K562 (cell line): ENCODE results near the gene BTD. TPM values are rescaled to one million over a fixed set of nuclear protein-coding genes. Genes with fewer than 3 reads are reported as not detected.
A peak's percentile ranks its signal among the peaks of the same experiment; 100 is the strongest.

Experiments used
- ARNT ChIP-seq, 2 experiments: fragments of 450-650 bp; IDR thresholded peaks; 2 replicates each; pipeline ENCODE4 v1.6.1; 2016; ENCODE audit warnings: mild to moderate bottlenecking in 1 of 2
- CREM ChIP-seq: IDR thresholded peaks from 2 replicates; pipeline ENCODE4 v1.6.1; 2014; ENCODE audit warnings: antibody characterized with exemption, low read depth
- CXXC5 ChIP-seq: fragments of 250-450 bp; sonication (Bioruptor Pico); IDR thresholded peaks from 2 replicates; pipeline ENCODE4 v1.8.0; 2022; ENCODE audit warnings: inconsistent platforms, mild to moderate bottlenecking, moderate library complexity
- ELF1 ChIP-seq: fragments of 200-800 bp; sonication (Bioruptor generic); IDR thresholded peaks from 2 replicates; pipeline ENCODE4 v1.6.1; 2016; ENCODE audit warnings: missing genetic modification characterization, missing compliant biosample characterization
- ETS1 ChIP-seq: conservative IDR thresholded peaks from 2 replicates; pipeline ENCODE4 v1.6.1; 2011; ENCODE audit warnings: low read depth, mild to moderate bottlenecking, low read length; ENCODE audit not compliant: control insufficient read depth
- FOSL1 ChIP-seq: fragments of 200-800 bp; sonication (Bioruptor generic); conservative IDR thresholded peaks from 2 replicates; pipeline ENCODE4 v1.6.1; 2016; ENCODE audit warnings: missing genetic modification characterization, missing compliant biosample characterization
- GABPB1 ChIP-seq: sonication (generic); formaldehyde crosslinking; IDR thresholded peaks from 2 replicates; pipeline ENCODE4 v1.8.0; 2022; ENCODE audit warnings: mild to moderate bottlenecking, missing genetic modification reagents
- GTF2E2 ChIP-seq: fragments of 200-800 bp; sonication (Bioruptor generic); IDR thresholded peaks from 2 replicates; pipeline ENCODE4 v1.6.1; 2016; ENCODE audit warnings: missing genetic modification characterization, missing compliant biosample characterization
- ILF3 ChIP-seq: fragments of 450-650 bp; IDR thresholded peaks from 2 replicates; pipeline ENCODE4 v1.6.1; 2018; ENCODE audit warnings: antibody characterized with exemption, mild to moderate bottlenecking, moderate library complexity, borderline replicate concordance
- L3MBTL2 ChIP-seq: fragments of 450-650 bp; IDR thresholded peaks from 2 replicates; pipeline ENCODE4 v1.6.1; 2016; ENCODE audit warnings: mild to moderate bottlenecking, moderate library complexity
- MLLT1 ChIP-seq, 2 experiments: fragments of 450-650 bp; IDR thresholded peaks; 2 replicates each; pipeline ENCODE4 v1.6.1; 2016
- NR2C2 ChIP-seq, 2 experiments: fragments of 200-800 bp in 1 of 2; sonication (Bioruptor generic) in 1 of 2; sonication (generic) in 1 of 2; formaldehyde crosslinking in 1 of 2; IDR thresholded peaks; 2 replicates each; pipeline versions ENCODE4 v1.6.1 to v1.8.0; 2016 to 2022; ENCODE audit warnings: mild to moderate bottlenecking in 1 of 2, missing compliant biosample characterization in 1 of 2, missing genetic modification characterization in 1 of 2, missing genetic modification reagents in 1 of 2
- PHF20 ChIP-seq: fragments of 450-650 bp; IDR thresholded peaks from 2 replicates; pipeline ENCODE4 v1.6.1; 2018; ENCODE audit not compliant: partially characterized antibody
- RAD21 ChIP-seq, 2 experiments: fragments of 250-450 bp in 1 of 2; fragments of 450-650 bp in 1 of 2; sonication (Bioruptor Pico) in 1 of 2; formaldehyde crosslinking in 1 of 2; IDR thresholded peaks in 1 of 2; conservative IDR thresholded peaks in 1 of 2; 2 replicates each; pipeline versions ENCODE4 v1.4.0 to v1.8.0; 2020 to 2022; ENCODE audit warnings: mild to moderate bottlenecking in 2 of 2, moderate library complexity in 1 of 2
- RAD51 ChIP-seq: fragments of 450-650 bp; IDR thresholded peaks from 2 replicates; pipeline ENCODE4 v1.7.1; 2016; ENCODE audit warnings: low read depth, mild to moderate bottlenecking, borderline replicate concordance
- SNRNP70 ChIP-seq: fragments of 200-400 bp; formaldehyde crosslinking; optimal IDR thresholded peaks from 2 replicates; pipeline ENCODE3; 2017; ENCODE audit warnings: low read depth, low read length
- TEAD4 ChIP-seq, 2 experiments: sonication (generic) in 1 of 2; formaldehyde crosslinking in 1 of 2; IDR thresholded peaks; 2 replicates each; pipeline versions ENCODE4 v1.6.1 to v1.8.0; 2012 to 2022; ENCODE audit warnings: borderline replicate concordance in 1 of 2, inconsistent platforms in 1 of 2, low read length in 1 of 2, mild to moderate bottlenecking in 1 of 2, missing genetic modification reagents in 1 of 2
- USF2 ChIP-seq: sonication (generic); formaldehyde crosslinking; IDR thresholded peaks from 2 replicates; pipeline ENCODE4 v1.5.0; 2020; ENCODE audit warnings: missing genetic modification reagents
- VEZF1 ChIP-seq: fragments of 200-800 bp; sonication (Bioruptor generic); IDR thresholded peaks from 2 replicates; pipeline ENCODE4 v1.6.1; 2017; ENCODE audit warnings: missing genetic modification characterization, missing compliant biosample characterization
- XRCC3 ChIP-seq: fragments of 450-650 bp; IDR thresholded peaks from 2 replicates; pipeline ENCODE4 v1.6.1; 2017; ENCODE audit warnings: mild to moderate bottlenecking, moderate library complexity
- ZFP36 ChIP-seq: fragments of 150-350 bp; IDR thresholded peaks from 2 replicates; pipeline ENCODE4 v1.6.1; 2018; ENCODE audit warnings: low read length, low read depth; ENCODE audit not compliant: partially characterized antibody
- polyA plus RNA-seq, 8 experiments: library from polyadenylated mRNA; depleted of rRNA in 4 of 8; stranded (reverse) in 5 of 8; unstranded in 3 of 8; fragments of >200 nt; fragmentation: Nextera tagmentation in 2 of 8; fragmentation: Illumina TruSeq in 1 of 8; extraction: Ambion mirVana in 2 of 8; extraction: Trizol in 1 of 8; gene quantifications; 2 replicates each; pipeline versions ENCODE4 v1.2.1 to v1.2.3, GENCODE V29; 2011 to 2014; ENCODE audit warnings: inconsistent platforms in 1 of 8, missing spikeins in 1 of 8
- total RNA-seq, 7 experiments: library from RNA; depleted of rRNA in 6 of 7; stranded (reverse); fragments of >200 nt in 6 of 7; fragmentation: Illumina TruSeq in 2 of 7; extraction: Trizol in 2 of 7; gene quantifications; 2 replicates each; pipeline versions ENCODE4 v1.2.1 to v1.2.3, GENCODE V29; 2011 to 2021; ENCODE audit warnings: low replicate concordance in 1 of 7

The BTD gene
- total and polyA plus RNA-seq, 9 of the 15 experiments (the other 6 are each of a cell fraction or from before 2014, with no cell fraction given) = 6.6 to 26.2 (median 10.6) TPM

- 0 out of 2 replicates have a peak, but pooled peaks have one; percentile 8 for TF ChIP-seq VEZF1 (CRISPR knock-in tag)
- no peak for TF ChIP-seq XRCC3
- no peak for TF ChIP-seq PHF20
- TF ChIP-seq CREM = peak; percentile 42; the same call in 1 of the 2 replicates
- no peak for TF ChIP-seq SNRNP70
- peak; percentile 57 for TF ChIP-seq FOSL1 (tag)
- peak; percentile 26; the same call in 1 of the 2 replicates for TF ChIP-seq TEAD4 (IDR thresholded peaks at IDR 0.05; ENCODE audit: low read length)
- TF ChIP-seq TEAD4 (CRISPR knock-in tag; IDR thresholded peaks at IDR 0.05; ENCODE audit: borderline replicate concordance) = no peak
- no peak for TF ChIP-seq ZFP36
- peak; percentile 44; the same call in 1 of the 2 replicates for TF ChIP-seq GABPB1 (CRISPR knock-in tag)
- 0 out of 2 replicates have a peak, but pooled peaks have one; percentile 11 for TF ChIP-seq CXXC5 (CRISPR knock-in tag)
- no peak for TF ChIP-seq GTF2E2 (tag)
- no peak for TF ChIP-seq NR2C2 (CRISPR knock-in tag; IDR thresholded peaks at IDR 0.05)
- TF ChIP-seq NR2C2 (tag; IDR thresholded peaks at IDR 0.05) = no peak
- peak; percentile 71 for TF ChIP-seq USF2 (CRISPR knock-in tag)
- TF ChIP-seq ELF1 (tag) = 0 out of 2 replicates have a peak, but pooled peaks have one; percentile 16
- 0 out of 2 replicates have a peak, but pooled peaks have one; percentile 41 for TF ChIP-seq L3MBTL2
- TF ChIP-seq RAD51 = peak; percentile 57; the same call in 1 of the 2 replicates
- TF ChIP-seq ARNT (IDR thresholded peaks at IDR 0.05) = peak in 1 of 2 experiments; percentile 54; a peak in 1 of 4 replicates
- peak; percentile 92 to 93 for TF ChIP-seq RAD21 (CRISPR knock-in tag; conservative IDR thresholded peaks at IDR 0.05 in 1 of 2, IDR thresholded peaks at IDR 0.05 in 1 of 2)
- no peak for TF ChIP-seq MLLT1 (IDR thresholded peaks at IDR 0.05)
- no peak for TF ChIP-seq ETS1
- no peak for TF ChIP-seq ILF3
These were observed 28.5 kb downstream of the BTD start (continued) for GRCh38 chr3:15629860-15630597.
